Stimulated activated naive B cell treated with anti-CD40 and anti-IgM and Interleukin-4, amounts not matched to agents 10 μg/mL and 1 μg/mL and 100 μg/mL, for 72 hours (primary cell): ENCODE measurements around the gene ZIC5.

ENCODE experiments used
- ATAC-seq, 2 donors: fragments of 150-1000 bp; cut with Tn5 transposase; replicated peaks; 2 replicates each; pipeline ENCODE4 v1.10.0; 2021; ENCODE audit warnings: moderate library complexity in 1 of 2
- DNase-seq: peaks from one replicate; pipeline ENCODE4 v3.0.0; 2021
- H3K27ac Mint-ChIP-seq: one replicate; pipeline ENCODE4 v1.8.0; 2022; ENCODE audit warnings: mild to moderate bottlenecking, mixed read lengths
- H3K27me3 Mint-ChIP-seq, 2 donors: one replicate each; pipeline ENCODE4 v1.8.0; 2022; ENCODE audit warnings: mixed read lengths in 2 of 2
- H3K36me3 Mint-ChIP-seq, 2 donors: one replicate each; pipeline ENCODE4 v1.8.0; 2022; ENCODE audit warnings: mixed read lengths in 2 of 2, mild to moderate bottlenecking in 1 of 2
- H3K4me1 Mint-ChIP-seq, 2 donors: one replicate each; pipeline ENCODE4 v1.8.0; 2022; ENCODE audit warnings: mixed read lengths in 2 of 2, mild to moderate bottlenecking in 1 of 2
- H3K4me3 Mint-ChIP-seq, 2 donors: one replicate each; pipeline ENCODE4 v1.8.0; 2022; ENCODE audit warnings: mild to moderate bottlenecking in 2 of 2, mixed read lengths in 2 of 2, moderate library complexity in 1 of 2
- H3K9me3 Mint-ChIP-seq, 2 donors: one replicate each; pipeline ENCODE4 v1.8.0; 2022; ENCODE audit warnings: mixed read lengths in 2 of 2, mild to moderate bottlenecking in 1 of 2

ZIC5 gene

GRCh38 chr13:99982731-99983498 is 11.3 kb upstream of the ZIC5 start:
- H3K9me3 Mint-ChIP-seq = peaks cover 4 to 5% of the 10 kb centered on the region in 2 donors
- H3K4me3 Mint-ChIP-seq = peak overlapping the region; percentile 22 to 32
- ATAC-seq (no peak), DNase-seq (no peak)
- H3K4me1 Mint-ChIP-seq = peaks cover 12% of the 10 kb centered on the region in 2 donors
- peak overlapping the region; percentile 90 for H3K27ac Mint-ChIP-seq
- H3K27me3 Mint-ChIP-seq = peaks cover 41 to 65% of the 10 kb centered on the region in 2 donors
- H3K36me3 Mint-ChIP-seq = peaks cover 6 to 11% of the 10 kb centered on the region in 2 donors

GRCh38 chr13:99982036-99982730 is 10.6 kb upstream of the ZIC5 start:
- Mint-ChIP-seq H3K36me3 (peaks cover 6 to 11% of the 10 kb centered on the region in 2 donors), H3K4me3 (peak overlapping the region in 1 of 2 donors; percentile 66), H3K4me1 (peaks cover 12% of the 10 kb centered on the region in 2 donors), H3K27ac (peak overlapping the region; percentile 62), H3K27me3 (peaks cover 41 to 65% of the 10 kb centered on the region in 2 donors), H3K9me3 (peaks cover 4 to 5% of the 10 kb centered on the region in 2 donors)
- DNase-seq = no peak
- ATAC-seq = peak in 1 of 2 donors; percentile 15

- peaks cover 44 to 65% of the 10 kb centered on the region in 2 donors for H3K27me3 Mint-ChIP-seq
- peaks cover 6 to 11% of the 10 kb centered on the region in 2 donors for H3K36me3 Mint-ChIP-seq
- peak within 1 kb of the TSS; percentile 62 for H3K27ac Mint-ChIP-seq
- ATAC-seq (no peak), DNase-seq (no peak)
- peaks cover 12% of the 10 kb centered on the region in 2 donors for H3K4me1 Mint-ChIP-seq
- H3K9me3 Mint-ChIP-seq = peaks cover 4 to 5% of the 10 kb centered on the region in 2 donors
- peak within 1 kb of the TSS; percentile 69 to 70 for H3K4me3 Mint-ChIP-seq
These were observed 10.1 kb upstream of the ZIC5 start, which contains the start of gene ZIC2 for GRCh38 chr13:99981735-99982035. Gene ZIC2, plus strand, starts transcription at chr13:99981784. Its CDS starts 281 bp downstream, at chr13:99982065.

- Mint-ChIP-seq H3K27me3 (peaks cover 44 to 65% of the 10 kb centered on the region in 2 donors), H3K27ac (no peak overlapping the region), H3K4me1 (peaks cover 10% of the 10 kb centered on the region in 2 donors), H3K4me3 (peak overlapping the region; percentile 69 to 70), H3K36me3 (peaks cover 2 to 8% of the 10 kb centered on the region in 2 donors), H3K9me3 (peaks cover 3% of the 10 kb centered on the region in 2 donors)
- ATAC-seq (peak in 1 of 2 donors; percentile 43), DNase-seq (no peak)
These were observed 9.5 kb upstream of the ZIC5 start for GRCh38 chr13:99980824-99981734.

GRCh38 chr13:99980201-99980823 is 8.7 kb upstream of the ZIC5 start:
- Mint-ChIP-seq H3K27ac (no peak overlapping the region), H3K4me1 (peaks cover 7 to 8% of the 10 kb centered on the region in 2 donors), H3K4me3 (peak overlapping the region; percentile 32 to 69), H3K9me3 (no peaks in the 10 kb centered on the region), H3K36me3 (peaks cover 0 to 5% of the 10 kb centered on the region in 2 donors), H3K27me3 (peaks cover 46 to 67% of the 10 kb centered on the region in 2 donors)
- peak; percentile 75 to 81 for ATAC-seq
- no peak for DNase-seq

GRCh38 chr13:99979453-99980200 is 8.1 kb upstream of the ZIC5 start:
- H3K9me3 Mint-ChIP-seq = no peaks in the 10 kb centered on the region
- no peak for DNase-seq

GRCh38 chr13:99978799-99979452 is 7.4 kb upstream of the ZIC5 start:
- Mint-ChIP-seq H3K4me1 (peaks cover 7 to 8% of the 10 kb centered on the region in 2 donors), H3K36me3 (no peaks in the 10 kb centered on the region), H3K27ac (peak overlapping the region; percentile 25), H3K27me3 (peaks cover 54 to 72% of the 10 kb centered on the region in 2 donors), H3K9me3 (no peaks in the 10 kb centered on the region), H3K4me3 (no peak overlapping the region)
- no peak for ATAC-seq
- no peak for DNase-seq

More at GRCh38 chr13:99979453-99980200, 8.1 kb upstream of the ZIC5 start:
- peaks cover 51 to 72% of the 10 kb centered on the region in 2 donors for H3K27me3 Mint-ChIP-seq
- H3K4me3 Mint-ChIP-seq = peak overlapping the region; percentile 39
- no peak for ATAC-seq
- peaks cover 7 to 8% of the 10 kb centered on the region in 2 donors for H3K4me1 Mint-ChIP-seq
- peaks cover 0 to 4% of the 10 kb centered on the region in 2 donors for H3K36me3 Mint-ChIP-seq
- H3K27ac Mint-ChIP-seq = no peak overlapping the region

GRCh38 chr13:99977912-99978798 is 6.6 kb upstream of the ZIC5 start:
- Mint-ChIP-seq H3K27ac (peak overlapping the region; percentile 25), H3K4me1 (peaks cover 7 to 8% of the 10 kb centered on the region in 2 donors), H3K4me3 (peak overlapping the region in 1 of 2 donors; percentile 6), H3K9me3 (no peaks in the 10 kb centered on the region), H3K36me3 (peaks cover 0 to 3% of the 10 kb centered on the region in 2 donors), H3K27me3 (peaks cover 58 to 72% of the 10 kb centered on the region in 2 donors)
- DNase-seq (no peak), ATAC-seq (no peak)

- peaks cover 7 to 8% of the 10 kb centered on the region in 2 donors for H3K4me1 Mint-ChIP-seq
These were observed 5.9 kb upstream of the ZIC5 start for GRCh38 chr13:99977334-99977911.

GRCh38 chr13:99976575-99976974 is 5.0 kb upstream of the ZIC5 start:
- H3K4me3 Mint-ChIP-seq = no peak overlapping the region
- H3K27ac Mint-ChIP-seq = peak overlapping the region; percentile 77
- peaks cover 3 to 4% of the 10 kb centered on the region in 2 donors for H3K9me3 Mint-ChIP-seq

More at GRCh38 chr13:99977334-99977911, 5.9 kb upstream of the ZIC5 start:
- no peak for ATAC-seq
- Mint-ChIP-seq H3K4me3 (no peak overlapping the region), H3K27me3 (peaks cover 62 to 72% of the 10 kb centered on the region in 2 donors), H3K36me3 (peaks cover 0 to 5% of the 10 kb centered on the region in 2 donors), H3K27ac (no peak overlapping the region), H3K9me3 (peaks cover 0 to 1% of the 10 kb centered on the region in 2 donors)
- no peak for DNase-seq

GRCh38 chr13:99975626-99976025 is 4.1 kb upstream of the ZIC5 start:
- Mint-ChIP-seq H3K4me3 (no peak overlapping the region), H3K27ac (no peak overlapping the region), H3K9me3 (peaks cover 3 to 4% of the 10 kb centered on the region in 2 donors), H3K27me3 (peaks cover 69 to 83% of the 10 kb centered on the region in 2 donors), H3K4me1 (peaks cover 8 to 14% of the 10 kb centered on the region in 2 donors), H3K36me3 (peaks cover 1 to 10% of the 10 kb centered on the region in 2 donors)
- no peak for DNase-seq
- no peak for ATAC-seq

More at GRCh38 chr13:99976575-99976974, 5.0 kb upstream of the ZIC5 start:
- peaks cover 69 to 80% of the 10 kb centered on the region in 2 donors for H3K27me3 Mint-ChIP-seq
- no peak for DNase-seq
- peaks cover 8 to 14% of the 10 kb centered on the region in 2 donors for H3K4me1 Mint-ChIP-seq
- peaks cover 1 to 10% of the 10 kb centered on the region in 2 donors for H3K36me3 Mint-ChIP-seq
- ATAC-seq = no peak
